NOMO-1 treated with dmso at 0.1 percent for 144 hours (cell line): ENCODE measurements around the gene NAV1.
"Not testable (repeated sequence)": the region's sequence is repeated elsewhere in the genome, so short reads cannot be mapped to it uniquely, and the experiment has no call there.

Experiments used
- DNase-seq: peaks from one replicate; lab custom pipeline; 2025; ENCODE audit not compliant: unreplicated experiment; lab: John Stamatoyannopoulos, UW

NAV1 gene

GRCh38 chr1:201538612-201539551, at the start of gene NAV1:
NAV1 (plus strand) TSS chr1:201539127; CDS start chr1:201622885, 83,758 bp downstream.
- DNase-seq = no peak

GRCh38 chr1:201489643-201490261, 49.2 kb upstream of the NAV1 start:
- DNase-seq = peak; percentile 12

DNA sequence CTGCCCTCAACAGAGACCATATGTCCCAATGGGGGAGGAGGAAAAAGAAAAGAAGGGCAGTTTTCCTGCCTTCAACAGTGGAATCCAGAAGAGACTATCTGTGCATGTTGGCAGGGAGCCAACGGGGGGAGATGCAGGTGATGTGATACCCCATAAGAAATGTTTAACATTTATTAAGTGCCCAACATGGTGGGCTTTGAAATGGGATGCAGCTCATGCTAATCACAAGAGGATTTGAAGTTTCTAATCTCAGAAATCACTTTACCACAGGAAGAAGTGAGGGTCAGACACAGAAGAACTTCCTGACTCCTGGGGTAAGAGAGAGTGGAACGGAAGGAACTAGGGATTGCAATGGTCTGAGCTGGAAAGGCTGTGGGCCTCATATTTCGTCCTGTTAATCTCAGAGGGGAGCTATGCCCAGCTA, 48.2 kb upstream of the NAV1 start:
- no peak for DNase-seq

DNA sequence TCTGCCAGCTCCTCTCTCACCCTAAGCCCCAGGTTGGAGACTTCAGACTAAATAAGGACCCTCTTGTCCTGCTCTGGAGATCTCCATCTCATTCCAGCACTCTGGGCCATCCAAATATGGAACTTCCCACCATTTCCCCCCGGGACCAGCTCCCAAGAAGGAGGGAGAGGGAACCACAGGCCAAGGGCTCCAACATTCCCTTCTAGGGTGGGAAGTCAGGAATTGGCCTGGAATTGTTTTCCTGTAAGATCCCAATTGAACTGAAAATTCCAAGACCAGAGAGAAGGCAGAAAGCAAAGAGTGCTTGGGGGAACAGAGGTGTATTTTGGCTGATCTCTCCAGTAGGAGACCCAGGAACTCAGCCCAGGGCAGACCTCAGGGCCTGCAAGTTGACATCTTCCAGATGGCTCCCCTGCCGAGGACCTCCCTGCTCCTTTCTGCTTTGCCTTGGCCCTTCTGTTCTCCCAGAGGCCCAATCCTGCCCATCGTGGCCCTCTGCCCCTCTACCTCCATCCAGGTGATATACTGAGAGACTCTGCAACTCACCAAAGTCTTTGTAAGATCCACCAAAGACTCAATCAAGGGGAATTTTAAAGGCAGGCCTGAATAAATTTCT, 46.9 kb upstream of the NAV1 start:
- no peak for DNase-seq

DNA sequence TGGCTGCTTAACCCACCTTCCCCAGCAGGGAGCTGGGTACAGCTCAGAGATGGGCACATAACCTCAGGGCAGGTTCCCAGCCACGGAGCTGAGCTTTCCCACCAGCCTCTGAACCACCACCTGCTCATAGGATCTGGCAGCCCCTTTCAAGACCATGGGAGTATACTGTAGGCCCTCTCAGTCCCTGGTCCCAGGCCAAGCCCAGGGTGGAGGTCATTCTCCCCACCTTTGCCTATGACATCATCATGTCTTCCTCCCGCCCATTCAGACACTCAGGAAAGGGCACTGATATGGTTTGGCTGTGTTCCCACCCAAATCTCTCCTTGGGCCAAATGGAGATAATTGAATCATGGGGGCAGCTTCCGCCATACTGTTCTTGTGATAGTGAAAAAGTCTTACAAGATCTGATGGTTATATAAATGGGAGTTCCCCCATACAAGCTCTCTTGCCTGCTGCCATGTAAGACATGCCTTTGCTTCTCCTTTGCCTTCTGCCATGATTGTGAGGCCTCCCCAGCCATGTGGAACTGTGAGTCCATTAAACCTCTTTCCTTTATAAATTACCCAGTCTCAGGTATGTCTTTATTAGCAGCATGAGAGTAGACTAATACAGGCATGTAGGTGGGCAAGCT, 45.8 kb upstream of the NAV1 start:
- not testable (repeated sequence) for DNase-seq

- no peak for DNase-seq
Measured at GRCh38 chr1:201493757-201494617, 44.9 kb upstream of the NAV1 start.

DNA sequence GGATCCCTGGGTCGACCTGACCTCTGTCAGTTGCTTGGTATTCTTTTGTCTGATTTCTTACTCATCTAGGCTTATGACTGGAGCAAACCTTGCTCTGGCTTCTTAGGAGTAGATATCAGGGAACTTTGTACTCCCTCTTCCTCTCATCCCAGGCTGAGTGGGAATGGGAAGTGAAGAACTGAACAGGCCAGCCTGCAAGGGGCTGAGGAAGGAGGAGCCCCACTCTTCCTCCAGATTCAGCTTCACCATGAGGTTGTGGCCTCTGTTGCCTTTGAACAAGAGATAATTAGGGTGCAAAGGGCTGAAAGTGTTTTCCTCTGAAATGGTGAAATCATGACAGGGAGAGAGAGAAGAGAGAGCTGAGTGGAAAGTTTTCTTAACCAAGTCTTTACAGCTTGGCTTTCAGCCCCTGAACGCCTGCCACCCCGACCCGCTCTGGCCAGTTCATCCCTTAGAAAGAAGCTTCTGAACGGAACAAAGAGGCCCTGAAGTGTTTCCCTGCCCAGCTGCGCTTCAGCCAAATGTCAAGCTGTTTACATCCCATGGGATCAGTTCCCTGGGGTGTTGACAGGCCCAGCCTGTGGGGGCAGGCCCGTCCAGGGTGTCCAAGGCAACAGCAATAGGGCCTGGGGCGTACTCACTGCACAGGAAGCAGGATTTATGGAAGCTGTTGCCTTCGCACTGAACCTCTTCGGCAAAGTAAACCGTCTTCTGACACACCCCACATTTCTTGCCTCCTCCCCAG, 43.2 kb upstream of the NAV1 start:
- DNase-seq = no peak

- no peak for DNase-seq
Measured at GRCh38 chr1:201496296-201496690, 42.6 kb upstream of the NAV1 start.

- DNase-seq = no peak
Measured at GRCh38 chr1:201497935-201498509, 40.9 kb upstream of the NAV1 start.

GRCh38 chr1:201498621-201499020, 40.3 kb upstream of the NAV1 start:
- DNase-seq = no peak

DNA sequence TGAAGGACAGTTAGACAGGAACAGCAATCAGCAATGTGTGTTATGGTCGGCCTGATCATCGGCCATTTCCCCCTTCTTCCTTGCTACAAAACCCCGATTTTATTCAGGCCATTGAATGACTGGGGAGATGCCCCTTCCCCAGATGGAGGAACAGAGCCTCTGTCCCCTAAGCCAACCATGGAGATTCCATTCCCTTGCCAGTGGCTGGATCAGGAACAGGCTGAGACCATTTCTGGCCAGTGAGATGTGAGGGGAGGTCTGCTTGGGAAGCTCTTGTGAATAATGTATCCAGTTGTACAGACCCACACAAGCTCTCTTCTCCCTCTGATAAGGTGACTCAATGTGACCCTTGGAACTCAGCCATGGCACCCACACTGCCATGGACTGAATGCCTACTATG, 39.7 kb upstream of the NAV1 start:
- DNase-seq = no peak

DNA sequence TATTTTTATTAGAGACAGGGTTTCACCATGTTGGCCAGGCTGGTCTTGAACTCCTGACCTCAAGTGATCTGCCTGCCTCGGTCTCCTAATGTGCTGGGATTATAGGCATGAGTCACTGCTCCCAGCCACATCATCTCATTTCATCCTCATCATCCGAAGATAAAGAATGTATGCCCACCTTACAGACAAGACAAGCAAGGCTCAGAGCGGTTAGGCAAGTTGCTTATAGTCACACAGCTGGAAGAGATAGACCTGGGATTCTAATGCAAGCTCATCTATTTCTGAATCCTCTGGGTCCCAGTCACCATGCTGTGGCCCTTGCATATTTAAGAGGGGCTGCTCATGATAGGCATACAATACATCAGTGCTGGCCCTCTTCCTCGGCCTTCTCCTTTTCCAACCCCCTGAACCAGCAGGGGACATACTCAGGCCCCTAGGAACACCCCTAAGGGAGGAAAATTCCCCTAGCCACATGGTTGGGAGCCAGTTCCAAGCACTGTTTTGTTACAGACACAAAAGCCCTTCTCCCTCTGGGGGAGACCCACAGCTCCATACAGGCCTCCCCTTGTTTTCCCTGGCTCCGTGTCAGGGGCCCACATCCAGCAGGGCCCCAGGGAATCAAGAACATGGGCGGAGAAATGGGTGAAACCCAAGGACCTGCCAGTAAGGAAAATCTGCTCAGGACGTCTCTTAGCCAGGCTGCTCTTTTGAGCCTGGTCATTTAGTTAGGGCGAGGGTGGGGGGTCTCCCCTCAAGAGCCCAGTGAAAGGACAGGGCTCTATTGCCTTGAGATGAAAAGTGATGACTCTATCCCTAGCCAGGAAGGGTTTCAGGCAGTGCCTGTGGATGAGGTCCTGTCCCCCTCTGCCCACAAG, 38.9 kb upstream of the NAV1 start:
- no peak for DNase-seq

GRCh38 chr1:201500670-201501120, 38.2 kb upstream of the NAV1 start:
- no peak for DNase-seq

- DNase-seq = no peak
Measured at GRCh38 chr1:201501144-201501543, 37.8 kb upstream of the NAV1 start.

DNA sequence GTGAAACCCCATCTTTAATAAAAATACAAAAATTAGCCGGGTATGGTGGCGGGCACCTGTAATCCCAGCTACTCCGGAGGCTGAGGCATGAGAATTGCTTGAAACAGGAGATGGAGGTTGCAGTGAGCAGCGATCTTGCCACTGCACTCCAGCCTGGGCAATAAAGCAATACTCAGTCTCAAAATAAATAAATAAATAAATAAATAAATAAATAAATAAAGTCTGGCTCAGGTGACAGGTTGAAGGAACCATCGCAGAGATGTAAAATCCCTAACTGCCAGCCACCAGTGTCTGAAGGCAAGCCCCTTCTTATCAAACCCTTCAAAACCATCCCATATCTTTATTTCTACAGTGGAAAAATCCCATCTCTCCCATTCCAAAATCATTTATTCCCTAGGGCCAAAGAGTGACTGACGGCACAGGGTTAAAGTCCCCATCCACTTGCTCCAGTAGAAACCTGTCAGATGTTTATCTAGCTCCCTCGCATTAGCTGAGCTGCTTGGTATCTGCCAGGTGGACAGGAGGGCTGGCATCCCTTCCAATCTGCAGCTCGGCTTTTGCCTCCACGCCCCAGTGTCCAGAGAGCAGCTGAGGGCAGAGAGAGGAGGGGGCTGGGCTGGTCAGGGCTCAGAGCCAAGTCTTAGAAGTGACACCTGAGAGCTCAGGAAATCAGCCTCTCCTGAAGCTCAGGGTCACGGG, 37.0 kb upstream of the NAV1 start:
- no peak for DNase-seq

GRCh38 chr1:201502511-201502857, 36.4 kb upstream of the NAV1 start:
- no peak for DNase-seq

DNA sequence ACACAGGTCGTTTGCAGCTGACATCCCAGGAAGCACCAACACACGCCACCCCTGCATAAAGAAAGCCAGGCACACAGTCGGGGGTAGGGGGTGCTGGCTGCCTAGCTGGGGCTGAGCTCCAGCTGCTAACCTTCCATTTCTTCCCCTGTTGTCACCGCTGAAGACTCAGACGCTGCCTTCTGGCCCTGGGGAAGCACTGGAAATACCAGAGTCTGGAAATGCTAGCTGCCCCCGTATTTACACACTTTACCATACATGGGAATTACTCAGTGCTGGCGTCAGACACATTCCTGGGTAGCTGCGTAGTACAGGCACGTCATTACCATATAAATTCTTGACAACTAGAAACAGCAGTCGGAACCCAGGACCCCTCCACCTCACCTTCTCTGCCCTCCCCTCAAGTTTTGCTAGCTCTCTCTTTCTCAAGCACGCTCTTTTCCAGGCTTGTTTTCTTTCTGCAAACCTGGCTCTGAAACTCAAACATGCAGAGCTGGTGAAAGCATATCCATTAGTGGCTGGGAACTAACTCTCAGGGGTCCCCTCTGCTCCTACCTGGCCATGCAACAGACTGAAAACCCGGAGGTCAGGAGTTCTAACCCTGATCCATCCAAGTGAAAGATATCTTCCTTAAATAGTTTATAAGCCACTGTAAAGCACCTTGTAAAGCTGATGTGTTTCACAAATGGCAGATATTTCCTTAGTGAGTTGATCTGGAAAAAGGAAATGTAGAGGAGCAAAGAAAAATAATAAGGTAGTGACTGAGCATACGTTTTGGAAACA, 35.3 kb upstream of the NAV1 start:
- no peak for DNase-seq
